Activated CD8-positive, alpha-beta T cell treated with anti-CD3 and anti-CD28 coated beads, Interleukin-2, amount 10 ng/mL, durations not matched to agents 7 days and 5 days (primary cell): ENCODE data around the gene KRTAP10-12. TPM values are rescaled to one million over a fixed set of nuclear protein-coding genes. Genes with fewer than 3 reads are reported as not detected.

Source experiments
- ATAC-seq: fragments of 150-1000 bp; cut with Tn5 transposase; one replicate; pipeline ENCODE4 v1.10.0; 2021; ENCODE audit warnings: moderate library complexity
- CTCF ChIA-PET: fragments of 350-600 bp; sonication (Branson Sonifier 250); formaldehyde crosslinking; loops from one replicate; lab custom pipeline; 2021; ENCODE audit warnings: antibody characterized with exemption; lab: Charles Lee
- POLR2A ChIA-PET: fragments of 350-600 bp; sonication (Branson Sonifier 250); formaldehyde crosslinking; loops from one replicate; lab custom pipeline; 2021; ENCODE audit warnings: antibody characterized with exemption; lab: Charles Lee
- DNase-seq: peaks from one replicate; pipeline ENCODE4 v3.0.0-alpha.2; 2020
- H3K27ac Mint-ChIP-seq: one replicate; pipeline ENCODE4 v1.8.0; 2021; ENCODE audit warnings: mild to moderate bottlenecking, mixed read lengths
- H3K27me3 Mint-ChIP-seq: one replicate; pipeline ENCODE4 v1.8.0; 2021; ENCODE audit warnings: low read depth, mixed read lengths
- H3K36me3 Mint-ChIP-seq: one replicate; pipeline ENCODE4 v1.8.0; 2021; ENCODE audit warnings: low read depth, mixed read lengths
- H3K4me1 Mint-ChIP-seq: one replicate; pipeline ENCODE4 v1.8.0; 2021; ENCODE audit warnings: low read depth, mixed read lengths
- H3K4me3 Mint-ChIP-seq: one replicate; pipeline ENCODE4 v1.8.0; 2021; ENCODE audit warnings: mild to moderate bottlenecking, mixed read lengths
- H3K9me3 Mint-ChIP-seq: one replicate; pipeline ENCODE4 v1.8.0; 2022; ENCODE audit warnings: mixed read lengths; ENCODE audit not compliant: insufficient read depth
- total RNA-seq, 2 experiments: library from RNA; stranded (reverse); gene quantifications; one replicate each; pipeline ENCODE4 v1.2.3, GENCODE V29; 2021

KRTAP10-12 gene
- total RNA-seq, 2 experiments from 2014 or later, result not detected

GRCh38 chr21:44710294-44710665 is 13.3 kb downstream of the KRTAP10-12 start:
- Mint-ChIP-seq H3K4me1 (peaks cover 14% of the 10 kb centered on the region), H3K9me3 (peaks cover 4% of the 10 kb centered on the region), H3K4me3 (no peak overlapping the region), H3K27ac (no peak overlapping the region), H3K27me3 (peaks cover 78% of the 10 kb centered on the region), H3K36me3 (peaks cover 8% of the 10 kb centered on the region)
- no peak for DNase-seq
- CTCF ChIA-PET, result interaction anchor here (1.1 kb wide), 1 partner anchor 53 kb away, joined by 3 read pairs; the partner anchor contains the start of gene KRTAP12-3
- ATAC-seq, result no peak
- POLR2A ChIA-PET, result no interaction called here

- Mint-ChIP-seq H3K36me3 (peaks cover 5% of the 10 kb centered on the region), H3K27me3 (peaks cover 79% of the 10 kb centered on the region), H3K4me3 (no peak overlapping the region), H3K4me1 (peaks cover 15% of the 10 kb centered on the region), H3K9me3 (peaks cover 2% of the 10 kb centered on the region), H3K27ac (no peak overlapping the region)
- ChIA-PET CTCF (interaction anchor here (1.2 kb wide), 1 partner anchor 9 kb away, joined by 3 read pairs; no protein-coding TSS in a partner anchor), POLR2A (no interaction called here)
- no peak for DNase-seq
- ATAC-seq, result no peak
Observed at GRCh38 chr21:44710756-44711326, 13.9 kb downstream of the KRTAP10-12 start.

GRCh38 chr21:44711327-44712202 is 14.6 kb downstream of the KRTAP10-12 start, which contains the start of gene TSPEAR:
TSPEAR (minus strand) TSS chr21:44711572; CDS start chr21:44711514, 58 bp downstream.
- peaks cover 76% of the 10 kb centered on the region for H3K27me3 Mint-ChIP-seq
- H3K4me1 Mint-ChIP-seq, result peaks cover 15% of the 10 kb centered on the region
- H3K36me3 Mint-ChIP-seq, result no peaks in the 10 kb centered on the region
- ChIA-PET CTCF (interaction anchor here (1.2 kb wide), 1 partner anchor 8 kb away, joined by 3 read pairs; no protein-coding TSS in a partner anchor), POLR2A (no interaction called here)
- no peak within 1 kb of the TSS for H3K27ac Mint-ChIP-seq
- no peak for ATAC-seq
- DNase-seq, result no peak
- no peak within 1 kb of the TSS for H3K4me3 Mint-ChIP-seq
- H3K9me3 Mint-ChIP-seq, result no peaks in the 10 kb centered on the region

GRCh38 chr21:44712203-44713028 is 15.4 kb downstream of the KRTAP10-12 start:
- no peak overlapping the region for H3K4me3 Mint-ChIP-seq

GRCh38 chr21:44713130-44713529 is 16.2 kb downstream of the KRTAP10-12 start:
- DNase-seq, result no peak
- Mint-ChIP-seq H3K9me3 (no peaks in the 10 kb centered on the region), H3K4me1 (peaks cover 15% of the 10 kb centered on the region), H3K27me3 (peaks cover 70% of the 10 kb centered on the region), H3K36me3 (no peaks in the 10 kb centered on the region), H3K4me3 (no peak overlapping the region), H3K27ac (no peak overlapping the region)
- CTCF ChIA-PET, result no interaction called here
- ATAC-seq, result no peak
- POLR2A ChIA-PET, result no interaction called here

More at GRCh38 chr21:44712203-44713028, 15.4 kb downstream of the KRTAP10-12 start:
- H3K36me3 Mint-ChIP-seq, result no peaks in the 10 kb centered on the region
- peaks cover 74% of the 10 kb centered on the region for H3K27me3 Mint-ChIP-seq
- no peak for ATAC-seq
- ChIA-PET POLR2A (no interaction called here), CTCF (no interaction called here)
- H3K27ac Mint-ChIP-seq, result no peak overlapping the region
- H3K9me3 Mint-ChIP-seq, result no peaks in the 10 kb centered on the region
- H3K4me1 Mint-ChIP-seq, result peaks cover 15% of the 10 kb centered on the region
- no peak for DNase-seq

GRCh38 chr21:44713846-44714245 is 16.9 kb downstream of the KRTAP10-12 start:
- CTCF ChIA-PET, result no interaction called here
- peaks cover 70% of the 10 kb centered on the region for H3K27me3 Mint-ChIP-seq
- no peak for DNase-seq

GRCh38 chr21:44714905-44715304 is 17.9 kb downstream of the KRTAP10-12 start:
- H3K27me3 Mint-ChIP-seq, result peaks cover 69% of the 10 kb centered on the region
- DNase-seq (no peak), ATAC-seq (no peak)
- H3K4me3 Mint-ChIP-seq, result no peak overlapping the region
- CTCF ChIA-PET, result no interaction called here
- H3K27ac Mint-ChIP-seq, result no peak overlapping the region
- POLR2A ChIA-PET, result no interaction called here
- peaks cover 10% of the 10 kb centered on the region for H3K4me1 Mint-ChIP-seq
- no peaks in the 10 kb centered on the region for H3K9me3 Mint-ChIP-seq
- H3K36me3 Mint-ChIP-seq, result no peaks in the 10 kb centered on the region

More at GRCh38 chr21:44713846-44714245, 16.9 kb downstream of the KRTAP10-12 start:
- no peaks in the 10 kb centered on the region for H3K36me3 Mint-ChIP-seq
- no peak for ATAC-seq
- H3K4me1 Mint-ChIP-seq, result peaks cover 15% of the 10 kb centered on the region
- H3K4me3 Mint-ChIP-seq, result no peak overlapping the region
- POLR2A ChIA-PET, result no interaction called here
- no peaks in the 10 kb centered on the region for H3K9me3 Mint-ChIP-seq
- no peak overlapping the region for H3K27ac Mint-ChIP-seq

GRCh38 chr21:44716984-44717383 is 20.0 kb downstream of the KRTAP10-12 start:
- Mint-ChIP-seq H3K27me3 (peaks cover 66% of the 10 kb centered on the region), H3K4me3 (no peak overlapping the region), H3K9me3 (no peaks in the 10 kb centered on the region), H3K4me1 (peaks cover 5% of the 10 kb centered on the region), H3K27ac (no peak overlapping the region), H3K36me3 (no peaks in the 10 kb centered on the region)
- DNase-seq (no peak), ATAC-seq (no peak)
- ChIA-PET CTCF (no interaction called here), POLR2A (no interaction called here)

GRCh38 chr21:44718093-44718492 is 21.1 kb downstream of the KRTAP10-12 start:
- DNase-seq, result no peak
- Mint-ChIP-seq H3K27ac (no peak overlapping the region), H3K27me3 (peaks cover 66% of the 10 kb centered on the region), H3K4me1 (peaks cover 11% of the 10 kb centered on the region), H3K9me3 (no peaks in the 10 kb centered on the region), H3K4me3 (no peak overlapping the region), H3K36me3 (peaks cover 3% of the 10 kb centered on the region)
- no peak for ATAC-seq
- CTCF ChIA-PET, result no interaction called here
- POLR2A ChIA-PET, result no interaction called here

- peaks cover 3% of the 10 kb centered on the region for H3K36me3 Mint-ChIP-seq
- H3K4me1 Mint-ChIP-seq, result peaks cover 16% of the 10 kb centered on the region
- ATAC-seq (no peak), DNase-seq (no peak)
- no peak overlapping the region for H3K4me3 Mint-ChIP-seq
- CTCF ChIA-PET, result interaction anchor here (1.4 kb wide), 1 partner anchor 75 kb away, joined by 5 read pairs; no protein-coding TSS in a partner anchor
- no peak overlapping the region for H3K27ac Mint-ChIP-seq
- H3K27me3 Mint-ChIP-seq, result peaks cover 64% of the 10 kb centered on the region
- no peaks in the 10 kb centered on the region for H3K9me3 Mint-ChIP-seq
- POLR2A ChIA-PET, result no interaction called here
Observed at GRCh38 chr21:44718571-44718970, 21.6 kb downstream of the KRTAP10-12 start.

GRCh38 chr21:44720170-44720569 is 23.2 kb downstream of the KRTAP10-12 start:
- peaks cover 12% of the 10 kb centered on the region for H3K4me1 Mint-ChIP-seq

More at GRCh38 chr21:44720170-44720569, 23.2 kb downstream of the KRTAP10-12 start:
- no peak for ATAC-seq
- ChIA-PET CTCF (interaction anchor here (1.1 kb wide), 1 partner anchor 9 kb away, joined by 3 read pairs; the partner anchor contains the start of gene TSPEAR), POLR2A (no interaction called here)
- Mint-ChIP-seq H3K36me3 (peaks cover 3% of the 10 kb centered on the region), H3K9me3 (no peaks in the 10 kb centered on the region), H3K27me3 (peaks cover 56% of the 10 kb centered on the region), H3K4me3 (no peak overlapping the region), H3K27ac (no peak overlapping the region)
- DNase-seq, result no peak
